COLO829 (cell line): ENCODE measurements around the gene USP7.
"Not testable (repeated sequence)": the region's sequence is repeated elsewhere in the genome, so short reads cannot be mapped to it uniquely, and the experiment has no call there.

Source experiments
- DNase-seq: peaks from one replicate; pipeline ENCODE4 v3.0.0; 2012; ENCODE audit warnings: low spot score

USP7 gene

DNA sequence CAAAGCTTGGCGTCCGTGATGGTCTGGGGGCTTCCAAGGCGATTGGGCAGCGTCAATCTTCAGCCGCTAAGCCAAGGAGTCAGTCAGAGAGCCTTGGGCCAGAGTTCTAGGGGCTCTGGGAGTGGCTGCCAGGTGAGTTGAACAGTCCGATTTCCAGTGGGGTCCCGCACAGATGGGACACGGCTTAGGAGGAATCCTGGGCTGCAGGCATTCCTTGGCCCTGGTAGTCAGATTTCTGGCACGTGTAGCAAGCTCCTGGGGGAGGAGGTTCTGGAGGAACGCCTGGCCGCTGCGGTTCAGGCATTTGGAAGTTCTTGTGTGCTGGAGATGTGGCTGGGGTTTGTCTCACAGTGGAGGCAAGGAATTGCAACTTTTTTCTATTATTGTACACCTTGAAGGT, 120.4 kb downstream of the USP7 start:
- DNase-seq: not testable (repeated sequence)
